Ovary (tissue), 9 donors: ENCODE data around the gene GYS1. TPM values are rescaled to one million over a fixed set of nuclear protein-coding genes. Genes with fewer than 3 reads are reported as not detected.

ENCODE experiments used
- DNase-seq, 5 donors: peaks; one replicate each; pipeline ENCODE4 v3.0.0-alpha.2; 2019 to 2020
- H3K27ac ChIP-seq, 2 donors: fragments of 200-600 bp; one replicate each; pipeline versions ENCODE4 v1.5.1 to v1.8.0; 2019 to 2022
- H3K27me3 ChIP-seq: fragments of 200-600 bp; one replicate; pipeline ENCODE4 v1.8.0; 2022
- H3K36me3 ChIP-seq: fragments of 200-600 bp; sonication (generic); one replicate; pipeline ENCODE4 v1.5.1; 2019
- H3K4me1 ChIP-seq: one replicate; pipeline ENCODE4 v1.8.1; 2013; ENCODE audit warnings: mild to moderate bottlenecking, moderate library complexity; ENCODE audit not compliant: insufficient read depth
- H3K4me3 ChIP-seq: fragments of 200-600 bp; sonication (generic); one replicate; pipeline ENCODE4 v1.5.1; 2017
- H3K9me3 ChIP-seq, 2 donors: fragments of 200-600 bp in 1 of 2; sonication (generic) in 1 of 2; one replicate each; pipeline versions ENCODE4 v1.5.1 to v1.8.1; 2013 to 2019; ENCODE audit warnings: mild to moderate bottlenecking in 1 of 2, moderate library complexity in 1 of 2
- CTCF ChIP-seq, 3 donors: fragments of 450-650 bp in 2 of 3; fragments of 200-600 bp in 1 of 3; IDR thresholded peaks; one replicate each; pipeline versions ENCODE4 v1.5.1 to v1.8.0; 2016 to 2022; ENCODE audit warnings: antibody characterized with exemption in 3 of 3, mild to moderate bottlenecking in 1 of 3
- EP300 ChIP-seq: sonication (generic); formaldehyde crosslinking; IDR thresholded peaks from one replicate; pipeline ENCODE4 v1.6.1; 2017; ENCODE audit warnings: antibody characterized with exemption
- POLR2A ChIP-seq: fragments of 450-650 bp; IDR thresholded peaks from one replicate; pipeline ENCODE4 v1.6.1; 2017; ENCODE audit warnings: antibody characterized with exemption, mild to moderate bottlenecking, moderate library complexity
- WGBS, 3 donors: extraction: QIAGEN DNeasy Blood & Tissue Kit in 1 of 3; methylation state at CpG; one replicate each; pipeline versions ENCODE4 v1.1.5 to v1.1.7; 2013 to 2017; 5-methylcytosine and 5-hydroxymethylcytosine counted together
- intact Hi-C, 4 donors: fragments of 100-400 bp; cut with DNase I; formaldehyde crosslinking; loops; one replicate each; pipeline versions ENCODE4 v1.11.0 to v1.15.1; 2022 to 2023
- polyA plus RNA-seq, 2 donors: library from polyadenylated mRNA; stranded (reverse); fragments of 200-250 nt in 1 of 2; fragments of 350-450 nt in 1 of 2; fragmentation: Illumina TruSeq in 1 of 2; extraction: RNeasy Lipid Tissue Mini Kit (QIAGEN cat#74804) in 1 of 2; gene quantifications; one replicate each; pipeline ENCODE4 v1.2.3, GENCODE V29; 2013 to 2014
- total RNA-seq, 7 donors: library from RNA; depleted of rRNA in 2 of 7; stranded (reverse); fragments of >200 nt in 2 of 7; fragmentation: NEBNext Ultra II Directional in 3 of 7; extraction: Animal tissue kit (Norgen Biotek cat#: 25700) in 3 of 7; gene quantifications; one replicate each; pipeline versions ENCODE4 v1.1.0 to v1.2.4, GENCODE V29; 2016 to 2023
- donor health status: DM: no; HTN: no; CAD: no; lungs with moderate emphysema.
- donor health status: DM: no; HTN: no; CAD: no.
- donor health status: Bipolar disorder and iron deficiency.
- donor health status: DM: yes; HTN: yes; CAD: no.
- donor health status: DM: no; HTN: no; CAD: no.
- donor health status: DM: yes; HTN: yes; CAD: no.

Gene GYS1
- total and polyA plus RNA-seq, 9 donors: 16.3 to 33.6 (median 29.0) TPM

DNA sequence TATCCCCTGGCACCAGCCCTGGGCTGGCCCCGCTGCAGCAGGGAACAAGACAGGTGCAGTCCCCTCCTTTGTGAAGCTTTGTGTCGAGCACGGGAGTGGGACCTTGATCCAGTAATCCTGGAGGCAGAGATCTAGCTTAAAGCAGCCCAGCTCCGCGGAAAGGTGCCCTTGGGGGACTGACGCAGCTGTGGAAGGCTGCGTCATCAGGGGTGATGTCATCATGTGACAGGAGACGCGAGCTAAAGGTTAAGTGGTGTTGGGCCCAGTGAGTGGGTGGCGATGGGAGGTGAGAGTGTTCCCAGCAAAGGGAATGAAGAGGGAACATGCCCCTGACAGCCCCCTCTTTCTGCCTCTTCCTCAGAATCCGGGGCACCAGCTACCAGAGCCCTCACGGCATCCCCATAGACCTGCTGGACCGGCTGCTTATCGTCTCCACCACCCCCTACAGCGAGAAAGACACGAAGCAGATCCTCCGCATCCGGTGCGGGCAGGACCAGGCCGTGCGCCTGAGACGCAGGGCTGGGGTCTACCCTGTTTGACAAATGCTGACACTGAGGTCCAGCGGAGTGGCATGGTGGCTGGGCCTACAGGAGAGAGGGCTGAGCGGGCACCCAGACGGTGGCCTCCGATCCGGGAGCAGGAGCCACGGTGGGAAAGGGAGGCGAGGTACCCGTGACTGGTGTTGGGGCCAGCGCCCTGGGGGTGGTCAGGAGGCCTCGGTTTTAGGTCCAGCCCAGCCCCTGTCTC is 21.2 kb upstream of the GYS1 start:
- no peak for TF ChIP-seq POLR2A
- TF ChIP-seq EP300: no peak
- no peak for TF ChIP-seq CTCF (IDR thresholded peaks at IDR 0.05)
- 88 to 92% (median 91%) methylated on average over 32 of the region's 32 CpGs for WGBS, 3 donors
- Histone ChIP-seq H3K4me1 (peaks cover 6% of the 10 kb centered on the region), H3K9me3 (no peaks in the 10 kb centered on the region), H3K4me3 (no peak overlapping the region), H3K36me3 (no peaks in the 10 kb centered on the region), H3K27me3 (no peaks in the 10 kb centered on the region), H3K27ac (no peak overlapping the region)
- intact Hi-C loops: no loop called here
- DNase-seq: no peak

DNA sequence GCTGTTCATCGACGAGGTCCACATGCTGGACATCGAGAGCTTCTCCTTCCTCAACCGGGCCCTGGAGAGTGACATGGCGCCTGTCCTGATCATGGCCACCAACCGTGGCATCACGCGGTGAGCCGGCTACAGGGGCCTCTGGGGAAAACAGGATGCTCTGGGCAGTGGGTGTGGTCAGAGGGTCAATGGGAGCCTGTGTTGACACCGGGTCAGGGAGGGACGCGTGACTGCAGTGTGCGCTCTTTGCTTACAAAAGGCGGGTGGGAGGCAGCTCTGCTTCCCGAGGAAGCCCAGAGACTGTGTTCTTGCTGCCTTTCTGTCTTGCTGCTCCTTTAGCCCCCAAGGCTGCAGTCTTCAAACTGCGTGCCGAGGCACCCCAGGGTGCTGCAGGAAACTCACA is 18.1 kb upstream of the GYS1 start:
- Histone ChIP-seq H3K27ac (no peak overlapping the region), H3K4me3 (no peak overlapping the region), H3K9me3 (no peaks in the 10 kb centered on the region), H3K27me3 (no peaks in the 10 kb centered on the region), H3K4me1 (no peaks in the 10 kb centered on the region), H3K36me3 (no peaks in the 10 kb centered on the region)
- TF ChIP-seq POLR2A (no peak), EP300 (no peak), CTCF (IDR thresholded peaks at IDR 0.05) (no peak)
- no peak for DNase-seq
- 83 to 94% (median 83%) methylated on average over 17 of the region's 17 CpGs for WGBS, 3 donors
- intact Hi-C loops: no loop called here

DNA sequence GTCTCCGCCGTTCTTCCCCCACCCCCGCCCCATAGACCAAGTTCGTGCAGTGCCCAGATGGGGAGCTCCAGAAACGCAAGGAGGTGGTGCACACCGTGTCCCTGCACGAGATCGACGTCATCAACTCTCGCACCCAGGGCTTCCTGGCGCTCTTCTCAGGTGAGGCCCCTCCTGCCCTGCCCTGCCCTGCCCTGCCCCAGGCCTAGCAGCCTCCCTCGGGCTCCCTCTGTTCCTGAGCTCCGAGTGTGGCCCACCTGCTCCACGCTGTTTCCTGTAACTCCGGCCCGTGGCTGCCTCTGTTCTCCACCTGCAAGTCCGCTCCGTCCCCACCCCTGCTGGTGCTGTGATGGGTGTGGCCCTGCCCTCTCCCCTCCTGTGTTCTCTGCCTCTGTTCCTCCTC is 17.3 kb upstream of the GYS1 start:
- H3K4me3 ChIP-seq: no peak overlapping the region
- no peaks in the 10 kb centered on the region for H3K27me3 ChIP-seq
- H3K36me3 ChIP-seq: no peaks in the 10 kb centered on the region
- no peak for TF ChIP-seq POLR2A
- TF ChIP-seq EP300: no peak
- no peak for TF ChIP-seq CTCF (IDR thresholded peaks at IDR 0.05)
- no peak for DNase-seq
- no peak overlapping the region for H3K27ac ChIP-seq
- H3K9me3 ChIP-seq: no peaks in the 10 kb centered on the region
- intact Hi-C loops: no loop called here
- no peaks in the 10 kb centered on the region for H3K4me1 ChIP-seq
- WGBS, 3 donors: 86 to 93% (median 89%) methylated on average over 18 of the region's 18 CpGs

GRCh38 chr19:49009828-49010227 is 16.7 kb upstream of the GYS1 start:
- WGBS, 3 donors: 90 to 94% (median 93%) methylated on average over 18 of the region's 18 CpGs
- DNase-seq: no peak
- intact Hi-C loops: no loop called here
- no peak overlapping the region for H3K27ac ChIP-seq
- H3K9me3 ChIP-seq: no peaks in the 10 kb centered on the region
- H3K27me3 ChIP-seq: no peaks in the 10 kb centered on the region
- H3K4me3 ChIP-seq: no peak overlapping the region
- no peaks in the 10 kb centered on the region for H3K36me3 ChIP-seq
- no peak for TF ChIP-seq EP300
- no peak for TF ChIP-seq POLR2A
- TF ChIP-seq CTCF (IDR thresholded peaks at IDR 0.05): no peak
- no peaks in the 10 kb centered on the region for H3K4me1 ChIP-seq
